NOMO-1 treated with dmso at 0.1 percent for 144 hours (cell line): Measurements from ENCODE around the gene CATSPERD.
"Not testable (repeated sequence)": the region's sequence is repeated elsewhere in the genome, so short reads cannot be mapped to it uniquely, and the experiment has no call there.

ENCODE experiments used
- DNase-seq: peaks from one replicate; lab custom pipeline; 2025; ENCODE audit not compliant: unreplicated experiment; lab: John Stamatoyannopoulos, UW

CATSPERD gene

GRCh38 chr19:5697022-5697889 is 23.2 kb upstream of the CATSPERD start:
- DNase-seq, result no peak

- no peak for DNase-seq
Observed at GRCh38 chr19:5697890-5698634, 22.4 kb upstream of the CATSPERD start.

GRCh38 chr19:5698635-5699422 is 21.6 kb upstream of the CATSPERD start:
- DNase-seq, result no peak

- DNase-seq, result no peak
Observed at GRCh38 chr19:5700455-5701092, 19.9 kb upstream of the CATSPERD start.

GRCh38 chr19:5702053-5702410 is 18.4 kb upstream of the CATSPERD start:
- DNase-seq, result not testable (repeated sequence)

- no peak for DNase-seq
Observed at GRCh38 chr19:5703819-5704818, 16.3 kb upstream of the CATSPERD start.

- no peak for DNase-seq
Observed at GRCh38 chr19:5705552-5705951, 14.9 kb upstream of the CATSPERD start.

GRCh38 chr19:5706876-5707573 is 13.4 kb upstream of the CATSPERD start:
- no peak for DNase-seq

- no peak for DNase-seq
Observed at GRCh38 chr19:5707576-5708575, 12.6 kb upstream of the CATSPERD start.

GRCh38 chr19:5711025-5711424 is 9.4 kb upstream of the CATSPERD start:
- no peak for DNase-seq

- no peak for DNase-seq
Observed at GRCh38 chr19:5711713-5712161, 8.7 kb upstream of the CATSPERD start.

- DNase-seq, result no peak
Observed at GRCh38 chr19:5713228-5713627, 7.2 kb upstream of the CATSPERD start.

GRCh38 chr19:5714816-5715215 is 5.6 kb upstream of the CATSPERD start:
- DNase-seq, result no peak

- DNase-seq, result no peak
Observed at GRCh38 chr19:5717215-5717935, 3.1 kb upstream of the CATSPERD start.

- no peak for DNase-seq
Observed at GRCh38 chr19:5718037-5718578, 2.3 kb upstream of the CATSPERD start.

- peak; percentile 69 for DNase-seq
Observed at GRCh38 chr19:5718579-5719273, 1.7 kb upstream of the CATSPERD start.
